OCI-LY1 (cell line): ENCODE measurements around the gene ELMO1.

Experiments used
- H2AFZ ChIP-seq: fragments of 200-600 bp; sonication (generic), shearing (Covaris generic); 2 replicates; pipeline ENCODE4 v1.6.0; 2014; ENCODE audit warnings: antibody characterized with exemption, mild to moderate bottlenecking, low read length
- H3F3A ChIP-seq: fragments of 200-600 bp; sonication (generic), shearing (Covaris generic); 2 replicates; pipeline ENCODE4 v1.6.0; 2014; ENCODE audit warnings: mild to moderate bottlenecking, antibody characterized with exemption, low read length, moderate library complexity; ENCODE audit not compliant: insufficient read depth
- H3K27ac ChIP-seq: fragments of 200-600 bp; sonication (generic); 2 replicates; pipeline ENCODE4 v1.5.1; 2014; ENCODE audit warnings: low read length, mixed run types, mild to moderate bottlenecking, low read depth; ENCODE audit not compliant: poor library complexity, severe bottlenecking
- H3K27me3 ChIP-seq: fragments of 200-600 bp; sonication (generic); 2 replicates; pipeline ENCODE4 v1.6.0; 2014; ENCODE audit warnings: antibody characterized with exemption, mild to moderate bottlenecking, low read length, moderate library complexity; ENCODE audit not compliant: insufficient read depth
- H3K36me3 ChIP-seq: fragments of 200-600 bp; sonication (generic); 2 replicates; pipeline ENCODE4 v1.6.1; 2014; ENCODE audit warnings: mild to moderate bottlenecking, antibody characterized with exemption, low read length, moderate library complexity, mixed read lengths; ENCODE audit not compliant: insufficient read depth
- H3K4me1 ChIP-seq: fragments of 200-600 bp; sonication (generic); 2 replicates; pipeline ENCODE4 v1.5.1; 2014; ENCODE audit warnings: mild to moderate bottlenecking, low read length, moderate library complexity; ENCODE audit not compliant: insufficient read depth, severe bottlenecking
- H3K4me2 ChIP-seq: fragments of 200-600 bp; sonication (generic), shearing (Covaris generic); 2 replicates; pipeline ENCODE4 v1.6.1; 2014; ENCODE audit warnings: low read length
- H3K4me3 ChIP-seq: fragments of 200-600 bp; sonication (generic); 2 replicates; pipeline ENCODE4 v1.5.1; 2014; ENCODE audit warnings: low read length, low read depth, mild to moderate bottlenecking, mixed read lengths; ENCODE audit not compliant: poor library complexity, severe bottlenecking
- H3K79me2 ChIP-seq: fragments of 200-600 bp; shearing (Covaris generic); 2 replicates; pipeline ENCODE4 v1.6.1; 2016; ENCODE audit warnings: mixed run types, low read length, mixed read lengths; ENCODE audit not compliant: insufficient read depth
- H3K9ac ChIP-seq: fragments of 200-600 bp; sonication (generic), shearing (Covaris generic); 2 replicates; pipeline ENCODE4 v1.6.1; 2014; ENCODE audit warnings: mild to moderate bottlenecking, low read length, mixed read lengths
- H3K9me2 ChIP-seq: fragments of 200-600 bp; sonication (generic), shearing (Covaris generic); 2 replicates; pipeline ENCODE4 v1.6.1; 2014; ENCODE audit warnings: low read depth, mild to moderate bottlenecking, low read length, mixed read lengths
- H3K9me3 ChIP-seq: fragments of 200-600 bp; shearing (Covaris generic); 2 replicates; pipeline ENCODE4 v1.6.1; 2014; ENCODE audit warnings: low read length, mixed read lengths
- H4K20me1 ChIP-seq: fragments of 200-600 bp; sonication (generic), shearing (Covaris generic); 2 replicates; pipeline ENCODE4 v1.6.0; 2016; ENCODE audit warnings: mild to moderate bottlenecking, low read length; ENCODE audit not compliant: insufficient read depth
- EZH2 ChIP-seq: fragments of 200-600 bp; sonication (generic), shearing (Covaris generic); IDR thresholded peaks from 2 replicates; pipeline ENCODE4 v1.8.0; 2017; ENCODE audit warnings: borderline replicate concordance, mixed run types, mild to moderate bottlenecking, antibody characterized with exemption, low read length, moderate library complexity, mixed read lengths
- TF ChIP-seq, protein P1 (sequence below): fragments of 200-600 bp; sonication (generic), shearing (Covaris generic); IDR thresholded peaks from 2 replicates; pipeline ENCODE4 v1.5.1; 2017; ENCODE audit warnings: mild to moderate bottlenecking, antibody characterized with exemption, low read length, moderate library complexity, mixed read lengths

ELMO1 gene

DNA sequence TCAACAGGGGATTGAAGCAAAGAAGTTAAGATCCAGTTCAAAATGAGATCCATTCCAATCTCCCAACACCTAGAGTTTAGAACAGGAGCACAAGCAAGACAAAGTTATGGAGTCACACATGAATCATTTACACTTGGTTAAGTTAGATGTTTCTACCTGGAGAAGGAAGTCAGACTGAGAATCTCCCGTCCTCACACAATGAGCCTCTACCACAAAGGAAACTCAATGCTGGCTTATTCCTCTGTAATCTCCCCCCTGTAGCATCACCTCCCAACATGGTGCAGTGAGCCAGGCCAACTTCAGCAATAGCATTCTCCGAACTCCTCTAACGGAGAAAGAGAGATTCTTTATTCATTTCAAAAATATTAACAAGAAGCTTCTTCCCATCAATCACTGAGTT, 82.2 kb downstream of the ELMO1 start:
- Histone ChIP-seq H3K79me2 (no peaks in the 10 kb centered on the region), H3K27me3 (no peaks in the 10 kb centered on the region; the same call in 1 of the 2 replicates), H3K4me3 (no peak overlapping the region), H4K20me1 (no peaks in the 10 kb centered on the region), H3K27ac (no peak overlapping the region), H3K4me1 (no peaks in the 10 kb centered on the region), H3F3A (no peaks in the 10 kb centered on the region), H3K4me2 (no peak overlapping the region), H3K36me3 (no peaks in the 10 kb centered on the region), H2AFZ (no peak overlapping the region), H3K9me3 (no peaks in the 10 kb centered on the region), H3K9me2 (no peaks in the 10 kb centered on the region), H3K9ac (no peak overlapping the region)
- no peak for TF ChIP-seq EZH2
- TF ChIP-seq, protein P1, sequence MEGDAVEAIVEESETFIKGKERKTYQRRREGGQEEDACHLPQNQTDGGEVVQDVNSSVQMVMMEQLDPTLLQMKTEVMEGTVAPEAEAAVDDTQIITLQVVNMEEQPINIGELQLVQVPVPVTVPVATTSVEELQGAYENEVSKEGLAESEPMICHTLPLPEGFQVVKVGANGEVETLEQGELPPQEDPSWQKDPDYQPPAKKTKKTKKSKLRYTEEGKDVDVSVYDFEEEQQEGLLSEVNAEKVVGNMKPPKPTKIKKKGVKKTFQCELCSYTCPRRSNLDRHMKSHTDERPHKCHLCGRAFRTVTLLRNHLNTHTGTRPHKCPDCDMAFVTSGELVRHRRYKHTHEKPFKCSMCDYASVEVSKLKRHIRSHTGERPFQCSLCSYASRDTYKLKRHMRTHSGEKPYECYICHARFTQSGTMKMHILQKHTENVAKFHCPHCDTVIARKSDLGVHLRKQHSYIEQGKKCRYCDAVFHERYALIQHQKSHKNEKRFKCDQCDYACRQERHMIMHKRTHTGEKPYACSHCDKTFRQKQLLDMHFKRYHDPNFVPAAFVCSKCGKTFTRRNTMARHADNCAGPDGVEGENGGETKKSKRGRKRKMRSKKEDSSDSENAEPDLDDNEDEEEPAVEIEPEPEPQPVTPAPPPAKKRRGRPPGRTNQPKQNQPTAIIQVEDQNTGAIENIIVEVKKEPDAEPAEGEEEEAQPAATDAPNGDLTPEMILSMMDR = no peak

DNA sequence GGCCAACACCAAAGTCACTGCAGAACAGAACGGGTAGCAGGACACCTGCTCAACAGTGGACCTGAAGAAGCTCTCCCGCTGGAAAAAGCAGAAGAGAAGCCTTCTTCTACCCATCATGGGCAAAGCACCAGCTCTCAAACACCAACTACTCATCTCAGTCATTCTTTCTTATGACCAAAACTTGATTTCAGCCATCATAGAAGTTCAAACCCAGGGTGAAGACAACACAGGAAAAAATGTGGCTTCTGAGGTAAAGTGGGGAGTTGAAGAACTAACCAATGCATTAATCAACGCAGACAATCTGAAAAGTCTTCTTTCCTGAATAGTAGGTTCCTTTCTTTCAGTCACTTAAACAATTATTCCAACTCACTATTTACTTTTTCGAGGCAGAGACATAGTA, 83.3 kb downstream of the ELMO1 start:
- H3K9me2 ChIP-seq = no peaks in the 10 kb centered on the region
- H2AFZ ChIP-seq = no peak overlapping the region
- H3K4me1 ChIP-seq = no peaks in the 10 kb centered on the region
- no peak overlapping the region for H3K27ac ChIP-seq
- no peaks in the 10 kb centered on the region; the same call in 1 of the 2 replicates for H3K27me3 ChIP-seq
- H3F3A ChIP-seq = no peaks in the 10 kb centered on the region
- H4K20me1 ChIP-seq = no peaks in the 10 kb centered on the region
- H3K9me3 ChIP-seq = no peaks in the 10 kb centered on the region
- no peaks in the 10 kb centered on the region for H3K36me3 ChIP-seq
- H3K79me2 ChIP-seq = no peaks in the 10 kb centered on the region
- H3K4me2 ChIP-seq = no peak overlapping the region
- TF ChIP-seq, protein P1 = no peak
- no peak for TF ChIP-seq EZH2
- H3K4me3 ChIP-seq = no peak overlapping the region
- H3K9ac ChIP-seq = no peak overlapping the region

DNA sequence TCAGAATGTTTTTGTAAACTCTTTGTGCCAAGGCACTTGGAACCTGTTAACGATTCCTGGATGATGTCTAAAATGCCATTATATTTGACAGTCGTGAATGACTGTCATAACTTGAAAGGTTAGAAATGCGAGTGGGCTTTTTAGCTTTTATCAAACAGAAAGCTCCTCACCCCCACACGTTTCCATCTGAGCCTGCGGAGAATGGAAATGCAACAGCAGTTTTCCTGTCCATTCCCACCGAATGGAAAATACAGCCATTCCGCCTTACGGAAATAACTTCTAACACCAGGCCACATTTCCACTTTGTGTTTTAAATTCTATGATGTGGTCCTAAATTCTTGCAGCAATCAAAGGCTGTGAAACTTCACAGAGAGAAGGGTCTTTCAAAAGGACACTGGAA, 83.8 kb downstream of the ELMO1 start:
- no peaks in the 10 kb centered on the region for H3F3A ChIP-seq
- H3K27ac ChIP-seq = no peak overlapping the region
- no peaks in the 10 kb centered on the region for H3K9me3 ChIP-seq
- no peak overlapping the region for H3K9ac ChIP-seq
- no peak overlapping the region for H2AFZ ChIP-seq
- TF ChIP-seq EZH2 = no peak
- TF ChIP-seq, protein P1 = no peak
- H3K9me2 ChIP-seq = no peaks in the 10 kb centered on the region
- no peak overlapping the region for H3K4me2 ChIP-seq
- no peak overlapping the region for H3K4me3 ChIP-seq
- H3K27me3 ChIP-seq = peaks cover under 1% of the 10 kb centered on the region; the same call in 1 of the 2 replicates
- H3K4me1 ChIP-seq = no peaks in the 10 kb centered on the region
- H3K79me2 ChIP-seq = no peaks in the 10 kb centered on the region
- no peaks in the 10 kb centered on the region for H4K20me1 ChIP-seq
- H3K36me3 ChIP-seq = no peaks in the 10 kb centered on the region
